ENCODE results near the gene DNAJC1. TPM values are rescaled to one million over a fixed set of nuclear protein-coding genes. Genes with fewer than 3 reads are reported as not detected.

The DNAJC1 gene
- total RNA-seq, 1 experiment from 2014 or later: 19.1 TPM

- H3K4me2 ChIP-seq: no peak overlapping the region
- TF ChIP-seq CTCF (conservative IDR thresholded peaks at IDR 0.05) (no peak), EZH2 (IDR thresholded peaks at IDR 0.05; ENCODE audit: low read depth) (no peak)
- no peak for DNase-seq
- no TSS peak for BruUV-seq (replicated peaks)
- no peaks in the 10 kb centered on the region for H3F3A ChIP-seq (ENCODE audit: insufficient read depth, low read depth)
- H3K27ac ChIP-seq: no peak overlapping the region
- no peaks in the 10 kb centered on the region for H3K36me3 ChIP-seq (ENCODE audit: low read depth)
- no peak overlapping the region for H2AFZ ChIP-seq
- POLR2A ChIA-PET (ENCODE audit: unreplicated experiment): no interaction called here
- CTCF ChIA-PET: interaction anchor here (0.6 kb wide), 1 partner anchor 48 kb away, joined by 4 read pairs; no protein-coding TSS in a partner anchor
- 0 out of 2 replicates have a peak, but pooled peaks cover 4% of the 10 kb centered on the region for H3K4me1 ChIP-seq (replicated peaks; ENCODE audit: insufficient read depth)
- H3K79me2 ChIP-seq (ENCODE audit: low read depth): no peaks in the 10 kb centered on the region
- no peaks in the 10 kb centered on the region for H3K9me3 ChIP-seq (ENCODE audit: insufficient read depth, low read depth)
- no peaks in the 10 kb centered on the region for H3K27me3 ChIP-seq (ENCODE audit: insufficient read depth, low read depth)
- intact Hi-C loops (cut with micrococcal nuclease; ENCODE audit: unreplicated experiment): no loop called here
- no peak overlapping the region for H3K4me3 ChIP-seq
- H3K9me2 ChIP-seq (ENCODE audit: insufficient read depth): no peaks in the 10 kb centered on the region
- H4K20me1 ChIP-seq (ENCODE audit: insufficient read depth): no peaks in the 10 kb centered on the region
These were observed 28.0 kb downstream of the DNAJC1 start for GRCh38 chr10:21975378-21975990.

- intact Hi-C loops (cut with micrococcal nuclease; ENCODE audit: unreplicated experiment): no loop called here
- H4K20me1 ChIP-seq (ENCODE audit: insufficient read depth): no peaks in the 10 kb centered on the region
- no peak overlapping the region for H2AFZ ChIP-seq
- POLR2A ChIA-PET (ENCODE audit: unreplicated experiment): no interaction called here
- no peaks in the 10 kb centered on the region for H3K36me3 ChIP-seq (ENCODE audit: low read depth)
- no peak for DNase-seq
- H3K79me2 ChIP-seq (ENCODE audit: low read depth): no peaks in the 10 kb centered on the region
- H3K27ac ChIP-seq: no peak overlapping the region
- H3F3A ChIP-seq (ENCODE audit: insufficient read depth, low read depth): no peaks in the 10 kb centered on the region
- BruUV-seq (replicated peaks): no TSS peak
- H3K4me1 ChIP-seq (replicated peaks; ENCODE audit: insufficient read depth): no peaks in the 10 kb centered on the region
- H3K4me2 ChIP-seq: no peak overlapping the region
- CTCF ChIA-PET: no interaction called here
- H3K9me2 ChIP-seq (ENCODE audit: insufficient read depth): no peaks in the 10 kb centered on the region
- no peaks in the 10 kb centered on the region for H3K27me3 ChIP-seq (ENCODE audit: insufficient read depth, low read depth)
- H3K9me3 ChIP-seq (ENCODE audit: insufficient read depth, low read depth): no peaks in the 10 kb centered on the region
- H3K4me3 ChIP-seq: no peak overlapping the region
- TF ChIP-seq CTCF (conservative IDR thresholded peaks at IDR 0.05) (no peak), EZH2 (IDR thresholded peaks at IDR 0.05; ENCODE audit: low read depth) (no peak)
These were observed 30.9 kb downstream of the DNAJC1 start for GRCh38 chr10:21972584-21972983.

- no peak for TF ChIP-seq EZH2 (IDR thresholded peaks at IDR 0.05; ENCODE audit: low read depth)
- TF ChIP-seq CTCF (conservative IDR thresholded peaks at IDR 0.05): no peak
- no peak overlapping the region for H3K4me3 ChIP-seq
- H3K4me2 ChIP-seq: no peak overlapping the region
- no peaks in the 10 kb centered on the region for H3K79me2 ChIP-seq (ENCODE audit: low read depth)
- DNase-seq: no peak
- H3K27me3 ChIP-seq (ENCODE audit: insufficient read depth, low read depth): no peaks in the 10 kb centered on the region
- H4K20me1 ChIP-seq (ENCODE audit: insufficient read depth): no peaks in the 10 kb centered on the region
- 0 out of 2 replicates have a peak, but pooled peaks cover 10% of the 10 kb centered on the region for H3K4me1 ChIP-seq (replicated peaks; ENCODE audit: insufficient read depth)
- no peaks in the 10 kb centered on the region for H3K9me2 ChIP-seq (ENCODE audit: insufficient read depth)
- no peak overlapping the region for H3K27ac ChIP-seq
- H3F3A ChIP-seq (ENCODE audit: insufficient read depth, low read depth): no peaks in the 10 kb centered on the region
- no peak overlapping the region for H2AFZ ChIP-seq
- H3K36me3 ChIP-seq (ENCODE audit: low read depth): no peaks in the 10 kb centered on the region
- intact Hi-C loops (cut with micrococcal nuclease; ENCODE audit: unreplicated experiment): no loop called here
- BruUV-seq (replicated peaks): no TSS peak
- ChIA-PET CTCF (no interaction called here), POLR2A (ENCODE audit: unreplicated experiment) (no interaction called here)
- H3K9me3 ChIP-seq (ENCODE audit: insufficient read depth, low read depth): 0 out of 2 replicates have a peak, but pooled peaks cover 3% of the 10 kb centered on the region
These were observed 33.9 kb downstream of the DNAJC1 start for GRCh38 chr10:21969326-21970287.
